Measurements from ENCODE around the gene SEPTIN10.

- no peak for TF ChIP-seq EZH2phosphoT487 (IDR thresholded peaks at IDR 0.05)
- TF ChIP-seq, protein P1, sequence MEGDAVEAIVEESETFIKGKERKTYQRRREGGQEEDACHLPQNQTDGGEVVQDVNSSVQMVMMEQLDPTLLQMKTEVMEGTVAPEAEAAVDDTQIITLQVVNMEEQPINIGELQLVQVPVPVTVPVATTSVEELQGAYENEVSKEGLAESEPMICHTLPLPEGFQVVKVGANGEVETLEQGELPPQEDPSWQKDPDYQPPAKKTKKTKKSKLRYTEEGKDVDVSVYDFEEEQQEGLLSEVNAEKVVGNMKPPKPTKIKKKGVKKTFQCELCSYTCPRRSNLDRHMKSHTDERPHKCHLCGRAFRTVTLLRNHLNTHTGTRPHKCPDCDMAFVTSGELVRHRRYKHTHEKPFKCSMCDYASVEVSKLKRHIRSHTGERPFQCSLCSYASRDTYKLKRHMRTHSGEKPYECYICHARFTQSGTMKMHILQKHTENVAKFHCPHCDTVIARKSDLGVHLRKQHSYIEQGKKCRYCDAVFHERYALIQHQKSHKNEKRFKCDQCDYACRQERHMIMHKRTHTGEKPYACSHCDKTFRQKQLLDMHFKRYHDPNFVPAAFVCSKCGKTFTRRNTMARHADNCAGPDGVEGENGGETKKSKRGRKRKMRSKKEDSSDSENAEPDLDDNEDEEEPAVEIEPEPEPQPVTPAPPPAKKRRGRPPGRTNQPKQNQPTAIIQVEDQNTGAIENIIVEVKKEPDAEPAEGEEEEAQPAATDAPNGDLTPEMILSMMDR (IDR thresholded peaks at IDR 0.05) = no peak
- no peak for TF ChIP-seq EZH2 (IDR thresholded peaks at IDR 0.05)
Observed at GRCh38 chr2:109529532-109530449, 84.0 kb downstream of the SEPTIN10 start.

Measured in neural progenitor cell (in vitro differentiated cells).